ENCODE data around the gene BCOR. TPM values are rescaled to one million over a fixed set of nuclear protein-coding genes. Genes with fewer than 3 reads are reported as not detected.
A peak's percentile ranks its signal among the peaks of the same experiment; 100 is the strongest.

BCOR gene
- total and polyA plus RNA-seq, 9 of the 15 experiments (the other 6 are each of a cell fraction or from before 2014, with no cell fraction given) = 27.5 to 113 (median 37.6) TPM

DNA sequence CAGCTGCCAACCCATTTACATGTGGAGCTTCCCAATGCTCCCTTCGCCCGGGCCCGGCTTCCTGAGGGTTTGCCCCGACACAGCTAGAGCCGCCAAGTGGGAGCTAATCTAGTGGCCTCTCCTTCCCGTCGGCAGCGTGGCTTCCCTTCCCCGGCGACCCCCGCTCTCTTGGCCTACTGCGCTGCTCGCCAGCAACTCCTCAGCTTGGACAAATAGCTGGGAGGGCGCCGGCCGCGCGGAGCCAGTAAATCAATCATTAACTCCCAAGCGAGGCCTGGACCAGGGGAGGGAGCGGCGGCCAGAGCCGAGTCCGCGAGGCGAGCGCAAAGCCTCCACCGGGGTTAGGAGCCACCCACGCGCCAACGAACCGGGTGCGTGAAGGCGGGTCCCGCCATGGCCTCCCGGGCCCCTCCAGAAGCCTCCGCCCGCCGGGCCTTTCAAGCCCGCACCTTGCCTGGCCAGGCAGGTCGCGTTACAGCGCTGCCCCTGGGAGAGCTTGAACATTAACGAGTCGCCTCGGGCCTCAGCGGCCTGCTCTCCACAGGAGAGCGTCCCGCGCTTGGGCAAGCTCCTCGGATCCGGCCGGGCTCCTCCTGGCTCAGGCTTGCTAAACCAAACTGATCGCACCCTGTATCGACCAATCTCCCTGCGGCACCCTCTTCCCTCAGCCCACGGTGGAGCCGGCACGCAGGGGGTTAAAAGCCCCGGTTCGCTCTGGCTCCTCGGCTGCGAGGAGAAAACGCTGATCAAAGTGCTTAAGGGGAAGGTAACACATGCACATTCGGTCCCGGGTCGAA, 10.6 kb upstream of the BCOR start (continued):
- TF ChIP-seq ZFP30 (CRISPR knock-in tag; IDR thresholded peaks at IDR 0.05; ENCODE audit: borderline replicate concordance) = no peak
- no peak; a peak in 1 of 4 replicates for TF ChIP-seq TBL1XR1 (IDR thresholded peaks at IDR 0.05; ENCODE audit: low read length in 2 of 2)
- TF ChIP-seq HDAC1 (IDR thresholded peaks at IDR 0.05) = no peak
- TF ChIP-seq PRPF4 (IDR thresholded peaks at IDR 0.05; ENCODE audit: insufficient read depth, low read depth, low read length, poor library complexity, severe bottlenecking) = peak; percentile 46
- TF ChIP-seq CBFB (CRISPR knock-in tag; IDR thresholded peaks at IDR 0.05) = 0 out of 2 replicates have a peak, but pooled peaks have one; percentile 48
- TF ChIP-seq KAT7 (CRISPR knock-in tag; IDR thresholded peaks at IDR 0.05; ENCODE audit: borderline replicate concordance) = peak; percentile 30
- peak; percentile 92 for TF ChIP-seq ZFX (CRISPR knock-in tag; IDR thresholded peaks at IDR 0.05)
- TF ChIP-seq RBM17 (IDR thresholded peaks at IDR 0.05; ENCODE audit: borderline replicate concordance, low read depth, low read length) = no peak
- TF ChIP-seq OTX1 (CRISPR knock-in tag; IDR thresholded peaks at IDR 0.05) = no peak
- TF ChIP-seq ZNF41 (CRISPR knock-in tag; conservative IDR thresholded peaks at IDR 0.05) = no peak
- peak; percentile 38 for TF ChIP-seq CHD1 (IDR thresholded peaks at IDR 0.05; ENCODE audit: low read length)
- TF ChIP-seq RBBP5 (IDR thresholded peaks at IDR 0.05; ENCODE audit: borderline replicate concordance, insufficient read depth, low read length, poor library complexity, severe bottlenecking) = peak; percentile 7
- TF ChIP-seq, protein P1, sequence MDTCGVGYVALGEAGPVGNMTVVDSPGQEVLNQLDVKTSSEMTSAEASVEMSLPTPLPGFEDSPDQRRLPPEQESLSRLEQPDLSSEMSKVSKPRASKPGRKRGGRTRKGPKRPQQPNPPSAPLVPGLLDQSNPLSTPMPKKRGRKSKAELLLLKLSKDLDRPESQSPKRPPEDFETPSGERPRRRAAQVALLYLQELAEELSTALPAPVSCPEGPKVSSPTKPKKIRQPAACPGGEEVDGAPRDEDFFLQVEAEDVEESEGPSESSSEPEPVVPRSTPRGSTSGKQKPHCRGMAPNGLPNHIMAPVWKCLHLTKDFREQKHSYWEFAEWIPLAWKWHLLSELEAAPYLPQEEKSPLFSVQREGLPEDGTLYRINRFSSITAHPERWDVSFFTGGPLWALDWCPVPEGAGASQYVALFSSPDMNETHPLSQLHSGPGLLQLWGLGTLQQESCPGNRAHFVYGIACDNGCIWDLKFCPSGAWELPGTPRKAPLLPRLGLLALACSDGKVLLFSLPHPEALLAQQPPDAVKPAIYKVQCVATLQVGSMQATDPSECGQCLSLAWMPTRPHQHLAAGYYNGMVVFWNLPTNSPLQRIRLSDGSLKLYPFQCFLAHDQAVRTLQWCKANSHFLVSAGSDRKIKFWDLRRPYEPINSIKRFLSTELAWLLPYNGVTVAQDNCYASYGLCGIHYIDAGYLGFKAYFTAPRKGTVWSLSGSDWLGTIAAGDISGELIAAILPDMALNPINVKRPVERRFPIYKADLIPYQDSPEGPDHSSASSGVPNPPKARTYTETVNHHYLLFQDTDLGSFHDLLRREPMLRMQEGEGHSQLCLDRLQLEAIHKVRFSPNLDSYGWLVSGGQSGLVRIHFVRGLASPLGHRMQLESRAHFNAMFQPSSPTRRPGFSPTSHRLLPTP (IDR thresholded peaks at IDR 0.05; ENCODE audit: borderline replicate concordance, extremely low read depth, insufficient read length) = no peak
- TF ChIP-seq, protein P2, sequence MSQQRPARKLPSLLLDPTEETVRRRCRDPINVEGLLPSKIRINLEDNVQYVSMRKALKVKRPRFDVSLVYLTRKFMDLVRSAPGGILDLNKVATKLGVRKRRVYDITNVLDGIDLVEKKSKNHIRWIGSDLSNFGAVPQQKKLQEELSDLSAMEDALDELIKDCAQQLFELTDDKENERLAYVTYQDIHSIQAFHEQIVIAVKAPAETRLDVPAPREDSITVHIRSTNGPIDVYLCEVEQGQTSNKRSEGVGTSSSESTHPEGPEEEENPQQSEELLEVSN (IDR thresholded peaks at IDR 0.05; ENCODE audit: borderline replicate concordance in 1 of 2, extremely low read depth in 1 of 2, insufficient read depth in 1 of 2, insufficient read length in 1 of 2, low read depth in 1 of 2, low read length in 1 of 2, poor library complexity in 1 of 2, severe bottlenecking in 1 of 2) = peak in 1 of 2 experiments; percentile 22
- TF ChIP-seq CBX3 (IDR thresholded peaks at IDR 0.05; ENCODE audit: borderline replicate concordance in 1 of 2, low read length in 2 of 2) = no peak
- TF ChIP-seq ZC3H4 (CRISPR knock-in tag; IDR thresholded peaks at IDR 0.05; ENCODE audit: borderline replicate concordance) = 0 out of 2 replicates have a peak, but pooled peaks have one; percentile 22
- TF ChIP-seq THRAP3 (IDR thresholded peaks at IDR 0.05; ENCODE audit: borderline replicate concordance) = no peak
